H1 (cell line): ENCODE measurements around the gene TOMM40. TPM values are rescaled to one million over a fixed set of nuclear protein-coding genes. Genes with fewer than 3 reads are reported as not detected.

Experiments
- CTCF ChIA-PET: fragments of 300-600 bp; sonication (Branson Sonifier 250); formaldehyde crosslinking; loops from one replicate; lab custom pipeline; 2021; ENCODE audit not compliant: partially characterized antibody; lab: Charles Lee
- POLR2A ChIA-PET: fragments of 300-600 bp; sonication (Branson Sonifier 250); formaldehyde crosslinking; loops from one replicate; lab custom pipeline; 2021; ENCODE audit warnings: inconsistent platforms; ENCODE audit not compliant: partially characterized antibody; lab: Charles Lee
- DNase-seq, 2 experiments: peaks; one replicate each; pipeline versions ENCODE4 v3.0.0 to v3.0.0-alpha.2; 2010 to 2022; ENCODE audit warnings: low spot score in 2 of 2, low read depth in 1 of 2, mixed read lengths in 1 of 2
- FAIRE-seq: peaks from 2 replicates; lab custom pipeline; 2011; peaks lifted over from hg19 to GRCh38; lab: Jason Lieb, UNC
- H2AFZ ChIP-seq: 2 replicates; pipeline ENCODE4 v1.8.1; 2012; ENCODE audit warnings: low read length, inconsistent platforms
- H2AK5ac ChIP-seq: 2 replicates; pipeline ENCODE4 v1.6.1; 2013; ENCODE audit warnings: low read depth, low read length
- H2BK120ac ChIP-seq: replicated peaks from 2 replicates; pipeline ENCODE3; 2013; ENCODE audit warnings: low read depth, low read length, inconsistent platforms
- H2BK12ac ChIP-seq: 2 replicates; pipeline ENCODE4 v1.6.1; 2013; ENCODE audit warnings: low read depth, low read length
- H2BK15ac ChIP-seq: 2 replicates; pipeline ENCODE4 v1.6.1; 2013; ENCODE audit warnings: low read length
- H2BK20ac ChIP-seq: 2 replicates; pipeline ENCODE4 v1.6.1; 2013; ENCODE audit warnings: low read length
- H2BK5ac ChIP-seq: 2 replicates; pipeline ENCODE4 v1.6.1; 2013; ENCODE audit warnings: low read depth, low read length
- H3K14ac ChIP-seq: 2 replicates; pipeline ENCODE4 v1.6.1; 2013; ENCODE audit warnings: inconsistent platforms; ENCODE audit not compliant: insufficient read length
- H3K18ac ChIP-seq: 2 replicates; pipeline ENCODE4 v1.6.1; 2013; ENCODE audit warnings: low read length; ENCODE audit errors: extremely low read depth
- H3K23ac ChIP-seq: 2 replicates; pipeline ENCODE4 v1.6.1; 2013; ENCODE audit warnings: inconsistent platforms; ENCODE audit not compliant: insufficient read length
- H3K23me2 ChIP-seq: 2 replicates; pipeline ENCODE4 v1.6.1; 2013; ENCODE audit warnings: low read depth, low read length
- H3K27ac ChIP-seq: 2 replicates; pipeline ENCODE4 v1.6.1; 2011; ENCODE audit warnings: low read depth, low read length, inconsistent platforms
- H3K27me3 ChIP-seq, 4 experiments: replicated peaks in 1 of 4; 1 replicate in 1 of 4; 2 replicates in 3 of 4; pipeline versions ENCODE4 v1.6.1 to v1.8.1; 2011 to 2013; ENCODE audit warnings: low read length in 3 of 4, mild to moderate bottlenecking in 3 of 4, inconsistent platforms in 2 of 4, mixed read lengths in 2 of 4, moderate library complexity in 1 of 4; ENCODE audit not compliant: control insufficient read depth in 3 of 4, insufficient read depth in 3 of 4; ENCODE audit errors: extremely low read depth in 1 of 4
- H3K36me3 ChIP-seq, 4 experiments: 2 replicates each; pipeline versions ENCODE4 v1.6.1 to v1.8.1; 2011 to 2013; ENCODE audit warnings: mild to moderate bottlenecking in 4 of 4, low read length in 3 of 4, moderate library complexity in 2 of 4, control low read depth in 1 of 4, inconsistent platforms in 1 of 4; ENCODE audit not compliant: insufficient read depth in 4 of 4, control insufficient read depth in 2 of 4
- H3K4ac ChIP-seq: replicated peaks from 2 replicates; pipeline ENCODE3; 2013; ENCODE audit warnings: low read length, low read depth, mixed read lengths, inconsistent platforms; ENCODE audit not compliant: insufficient read length
- H3K4me1 ChIP-seq, 4 experiments: replicated peaks in 1 of 4; 1 replicate in 1 of 4; 2 replicates in 3 of 4; pipeline versions ENCODE4 v1.6.1 to v1.8.1; 2011 to 2013; ENCODE audit warnings: low read length in 3 of 4, inconsistent platforms in 2 of 4, mixed read lengths in 1 of 4; ENCODE audit not compliant: insufficient read depth in 4 of 4, control insufficient read depth in 3 of 4
- H3K4me2 ChIP-seq, 2 experiments: 2 replicates each; pipeline versions ENCODE4 v1.6.1 to v1.8.1; 2011 to 2013; ENCODE audit warnings: low read depth in 2 of 2, low read length in 2 of 2, control low read depth in 1 of 2, inconsistent platforms in 1 of 2, mild to moderate bottlenecking in 1 of 2; ENCODE audit not compliant: insufficient read depth in 1 of 2
- H3K4me3 ChIP-seq, 4 experiments: fragments of 200-600, 300-600 bp in 1 of 4; sonication (generic), shearing (Covaris generic), sonication (Bioruptor Twin) in 1 of 4; 2 replicates each; pipeline versions ENCODE4 v1.5.1 to v1.8.1; 2011 to 2016; ENCODE audit warnings: low read length in 4 of 4, low read depth in 3 of 4, control low read depth in 2 of 4, inconsistent platforms in 2 of 4, mild to moderate bottlenecking in 2 of 4, mixed read lengths in 1 of 4, moderate library complexity in 1 of 4; ENCODE audit not compliant: insufficient read depth in 2 of 4; ENCODE audit errors: extremely low read depth in 1 of 4
- H3K56ac ChIP-seq: replicated peaks from 2 replicates; pipeline ENCODE3; 2013; ENCODE audit warnings: low read depth, mild to moderate bottlenecking, mixed read lengths, low read length, inconsistent platforms; ENCODE audit not compliant: insufficient read length
- H3K79me1 ChIP-seq: 2 replicates; pipeline ENCODE4 v1.6.1; 2013; ENCODE audit warnings: low read depth, low read length, control low read depth
- H3K79me2 ChIP-seq, 2 experiments: 2 replicates each; pipeline versions ENCODE4 v1.6.1 to v1.8.1; 2012 to 2013; ENCODE audit warnings: low read length in 2 of 2, mild to moderate bottlenecking in 2 of 2, inconsistent platforms in 1 of 2; ENCODE audit not compliant: insufficient read depth in 2 of 2, control insufficient read depth in 1 of 2
- H3K9ac ChIP-seq, 4 experiments: replicated peaks in 1 of 4; 1 replicate in 1 of 4; 2 replicates in 3 of 4; pipeline versions ENCODE4 v1.6.1 to v1.8.1; 2011 to 2013; ENCODE audit warnings: low read depth in 3 of 4, low read length in 3 of 4, control low read depth in 2 of 4, mild to moderate bottlenecking in 2 of 4, moderate library complexity in 2 of 4, inconsistent platforms in 1 of 4; ENCODE audit errors: extremely low read depth in 1 of 4
- H3K9me3 ChIP-seq, 2 experiments: 2 replicates each; pipeline versions ENCODE4 v1.6.1 to v1.8.1; 2012 to 2013; ENCODE audit warnings: mild to moderate bottlenecking in 2 of 2, moderate library complexity in 2 of 2, control low read depth in 1 of 2, inconsistent platforms in 1 of 2, low read depth in 1 of 2, low read length in 1 of 2, mixed read lengths in 1 of 2; ENCODE audit not compliant: insufficient read depth in 2 of 2
- H4K20me1 ChIP-seq, 2 experiments: replicated peaks in 1 of 2; 2 replicates each; pipeline versions ENCODE3 to v1.8.1; 2011 to 2013; ENCODE audit warnings: inconsistent platforms in 2 of 2, low read length in 2 of 2, mild to moderate bottlenecking in 1 of 2; ENCODE audit not compliant: insufficient read depth in 2 of 2, control insufficient read depth in 1 of 2
- H4K5ac ChIP-seq: 2 replicates; pipeline ENCODE4 v1.6.1; 2013; ENCODE audit warnings: low read length, low read depth, mixed read lengths, inconsistent platforms; ENCODE audit not compliant: insufficient read length
- H4K8ac ChIP-seq: 2 replicates; pipeline ENCODE4 v1.8.0; 2013; ENCODE audit warnings: mild to moderate bottlenecking, moderate library complexity, low read length, inconsistent platforms; ENCODE audit not compliant: insufficient read depth; ENCODE audit errors: extremely low read depth
- H4K91ac ChIP-seq: replicated peaks from 2 replicates; pipeline ENCODE3; 2013; ENCODE audit warnings: low read length, mixed read lengths, inconsistent platforms; ENCODE audit not compliant: insufficient read length
- CEBPB ChIP-seq: IDR thresholded peaks from 2 replicates; pipeline ENCODE4 v1.6.1; 2012; ENCODE audit warnings: low read depth, low read length
- KDM4A ChIP-seq: IDR thresholded peaks from one replicate; pipeline ENCODE4 v1.7.1; 2012; ENCODE audit warnings: low read depth, mild to moderate bottlenecking, moderate library complexity, low read length, inconsistent platforms; ENCODE audit not compliant: severe bottlenecking
- PHF8 ChIP-seq: fragments of 200-600 bp; sonication (generic); conservative IDR thresholded peaks from 2 replicates; pipeline ENCODE4 v1.7.1; 2012; ENCODE audit warnings: low read depth, mild to moderate bottlenecking, inconsistent platforms, low read length, moderate library complexity
- POLR2A ChIP-seq, 2 experiments: IDR thresholded peaks; 1 replicate in 1 of 2; 2 replicates in 1 of 2; pipeline ENCODE4 v1.6.1; 2011; ENCODE audit warnings: low read depth in 2 of 2, low read length in 2 of 2, mild to moderate bottlenecking in 2 of 2; ENCODE audit errors: control extremely low read depth in 1 of 2
- RAD21 ChIP-seq, 2 experiments: IDR thresholded peaks in 1 of 2; conservative IDR thresholded peaks in 1 of 2; 2 replicates each; pipeline ENCODE4 v1.6.1; 2011; ENCODE audit warnings: low read depth in 2 of 2, low read length in 2 of 2, improper control_type of control experiment in 1 of 2, inconsistent platforms in 1 of 2, mild to moderate bottlenecking in 1 of 2, moderate library complexity in 1 of 2
- SUZ12 ChIP-seq: fragments of 200-600 bp; sonication (generic); IDR thresholded peaks from 2 replicates; pipeline ENCODE4 v1.6.1; 2012; ENCODE audit warnings: mild to moderate bottlenecking, inconsistent platforms, low read length, moderate library complexity, mixed read lengths
- YY1 ChIP-seq: IDR thresholded peaks from 2 replicates; pipeline ENCODE4 v1.6.1; 2011; ENCODE audit warnings: low read depth, mild to moderate bottlenecking, low read length
- WGBS, 2 experiments: shearing (Covaris generic) in 1 of 2; methylation state at CpG; one replicate each; pipeline versions ENCODE4 v1.1.6 to v1.1.7; 2013 to 2015; ENCODE audit warnings: low lambda C conversion rate in 2 of 2, mixed read lengths in 2 of 2, inconsistent platforms in 1 of 2, low coverage in 1 of 2, missing lambda C conversion rate in 1 of 2; ENCODE audit not compliant: insufficient replicate concordance in 2 of 2, insufficient coverage in 1 of 2, insufficient read length in 1 of 2; ENCODE audit errors: extremely low coverage in 1 of 2, missing lambda C conversion rate in 1 of 2; 5-methylcytosine and 5-hydroxymethylcytosine counted together
- polyA plus RNA-seq, 7 experiments: library from polyadenylated mRNA; depleted of rRNA in 3 of 7; stranded (reverse) in 5 of 7; unstranded in 2 of 7; fragments of >200 nt in 5 of 7; fragments of 200-250 nt in 2 of 7; gene quantifications; 1 replicate in 5 of 7; 2 replicates in 1 of 7; 4 replicates in 1 of 7; pipeline versions ENCODE4 v1.2.1 to v1.2.3, GENCODE V29; 2011 to 2013; ENCODE audit warnings: missing spikeins in 2 of 7, mixed read lengths in 2 of 7
- total RNA-seq: library from RNA; stranded (reverse); fragmentation: NEBNext Ultra II Directional; extraction: Animal tissue kit (Norgen Biotek cat#: 25700); gene quantifications from 2 replicates; pipeline ENCODE4 v1.2.1, GENCODE V29; 2021
- TF ChIP-seq, protein P1 (sequence below): IDR thresholded peaks from 2 replicates; pipeline ENCODE4 v1.6.1; 2012; ENCODE audit warnings: inconsistent platforms
- TF ChIP-seq, protein P2 (sequence below): IDR thresholded peaks from 2 replicates; pipeline ENCODE4 v1.6.1; 2011; ENCODE audit warnings: low read depth, mild to moderate bottlenecking, low read length; ENCODE audit not compliant: insufficient read depth

TOMM40 gene
- total and polyA plus RNA-seq, 2 of the 8 experiments (the other 6 are each of a cell fraction or from before 2014, with no cell fraction given): 154 to 179 TPM

- no peak overlapping the region for H2BK5ac ChIP-seq
- H2AK5ac ChIP-seq: no peak overlapping the region
- ChIA-PET POLR2A (interaction anchor here (0.7 to 11.6 kb wide), 6 partner anchors 37 to 123 kb away, joined by 3 to 121 read pairs (median 4); partner anchors contain the start of gene APOE), CTCF (interaction anchor here (0.7 to 8.3 kb wide), 19 partner anchors 9 to 381 kb away, joined by 3 to 201 read pairs (median 4); partner anchors contain the start of genes APOC1 and APOE)
- no peak for FAIRE-seq
- H2AFZ ChIP-seq: no peak overlapping the region
- H3K27me3 ChIP-seq: no peaks in the 10 kb centered on the region
- no peak overlapping the region for H4K8ac ChIP-seq
- H3K79me2 ChIP-seq: peaks cover 9 to 14% of the 10 kb centered on the region in 2 experiments
- no peak overlapping the region for H4K5ac ChIP-seq
- H3K14ac ChIP-seq: no peak overlapping the region
- no peak overlapping the region for H3K4me2 ChIP-seq
- H2BK120ac ChIP-seq: peak overlapping the region; percentile 69
- no peak overlapping the region for H4K91ac ChIP-seq
- no peak overlapping the region for H2BK20ac ChIP-seq
- peak in 1 of 2 experiments; percentile 76 for DNase-seq
- H3K4ac ChIP-seq: no peak overlapping the region
- no peaks in the 10 kb centered on the region for H3K36me3 ChIP-seq
- H3K9ac ChIP-seq: no peak overlapping the region; a peak in 1 of 7 replicates
- H3K56ac ChIP-seq: no peak overlapping the region
- peaks cover 3 to 9% of the 10 kb centered on the region in 2 experiments for H4K20me1 ChIP-seq
- H3K18ac ChIP-seq: peak overlapping the region; percentile 19; the same call in 1 of the 2 replicates
- WGBS, 2 experiments: 60% methylated on average over 13 of the region's 13 CpGs; no CpG with 5 or more reads in 1 of the 2 experiments
- H3K4me1 ChIP-seq: peaks cover 0 to 6% (median 5%) of the 10 kb centered on the region in 4 experiments; a peak in 5 of 7 replicates
- no peak overlapping the region for H2BK15ac ChIP-seq
- H3K23ac ChIP-seq: no peak overlapping the region
- no peak overlapping the region for H3K27ac ChIP-seq
- peaks cover 8% of the 10 kb centered on the region for H3K79me1 ChIP-seq
- H3K4me3 ChIP-seq: no peak overlapping the region
- no peak overlapping the region for H2BK12ac ChIP-seq
- H3K23me2 ChIP-seq: peaks cover 12% of the 10 kb centered on the region; the same call in 1 of the 2 replicates
- no peaks in the 10 kb centered on the region for H3K9me3 ChIP-seq
- TF ChIP-seq, protein P1, sequence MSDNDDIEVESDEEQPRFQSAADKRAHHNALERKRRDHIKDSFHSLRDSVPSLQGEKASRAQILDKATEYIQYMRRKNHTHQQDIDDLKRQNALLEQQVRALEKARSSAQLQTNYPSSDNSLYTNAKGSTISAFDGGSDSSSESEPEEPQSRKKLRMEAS: no peak
- TF ChIP-seq PHF8 (no peak), SUZ12 (no peak), POLR2A (IDR thresholded peaks at IDR 0.05; ENCODE audit: control extremely low read depth in 1 of 2, low read depth in 2 of 2, low read length in 2 of 2) (no peak), CEBPB (no peak), RAD21 (IDR thresholded peaks at IDR 0.05 in 1 of 2, conservative IDR thresholded peaks at IDR 0.05 in 1 of 2; ENCODE audit: low read depth in 2 of 2, low read length in 2 of 2) (peak; percentile 66 to 75), YY1 (0 out of 2 replicates have a peak, but pooled peaks have one; percentile 27), KDM4A (no peak)
- TF ChIP-seq, protein P2, sequence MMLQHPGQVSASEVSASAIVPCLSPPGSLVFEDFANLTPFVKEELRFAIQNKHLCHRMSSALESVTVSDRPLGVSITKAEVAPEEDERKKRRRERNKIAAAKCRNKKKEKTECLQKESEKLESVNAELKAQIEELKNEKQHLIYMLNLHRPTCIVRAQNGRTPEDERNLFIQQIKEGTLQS: no peak
Observed at GRCh38 chr19:44951179-44952159, 60.4 kb downstream of the TOMM40 start.
